GM12873 (cell line): ENCODE data around the gene REPIN1.

ENCODE experiments used
- TF ChIP-seq, protein P1 (sequence below): IDR thresholded peaks from 2 replicates; pipeline ENCODE4 v1.5.1; 2012; ENCODE audit warnings: low read depth, mild to moderate bottlenecking, moderate library complexity, low read length, control low read depth; ENCODE audit not compliant: insufficient read depth; ENCODE audit errors: missing control alignments

The REPIN1 gene

GRCh38 chr7:150400008-150400787 lies 31.6 kb downstream of the REPIN1 start:
- TF ChIP-seq, protein P1, sequence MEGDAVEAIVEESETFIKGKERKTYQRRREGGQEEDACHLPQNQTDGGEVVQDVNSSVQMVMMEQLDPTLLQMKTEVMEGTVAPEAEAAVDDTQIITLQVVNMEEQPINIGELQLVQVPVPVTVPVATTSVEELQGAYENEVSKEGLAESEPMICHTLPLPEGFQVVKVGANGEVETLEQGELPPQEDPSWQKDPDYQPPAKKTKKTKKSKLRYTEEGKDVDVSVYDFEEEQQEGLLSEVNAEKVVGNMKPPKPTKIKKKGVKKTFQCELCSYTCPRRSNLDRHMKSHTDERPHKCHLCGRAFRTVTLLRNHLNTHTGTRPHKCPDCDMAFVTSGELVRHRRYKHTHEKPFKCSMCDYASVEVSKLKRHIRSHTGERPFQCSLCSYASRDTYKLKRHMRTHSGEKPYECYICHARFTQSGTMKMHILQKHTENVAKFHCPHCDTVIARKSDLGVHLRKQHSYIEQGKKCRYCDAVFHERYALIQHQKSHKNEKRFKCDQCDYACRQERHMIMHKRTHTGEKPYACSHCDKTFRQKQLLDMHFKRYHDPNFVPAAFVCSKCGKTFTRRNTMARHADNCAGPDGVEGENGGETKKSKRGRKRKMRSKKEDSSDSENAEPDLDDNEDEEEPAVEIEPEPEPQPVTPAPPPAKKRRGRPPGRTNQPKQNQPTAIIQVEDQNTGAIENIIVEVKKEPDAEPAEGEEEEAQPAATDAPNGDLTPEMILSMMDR: no peak

DNA sequence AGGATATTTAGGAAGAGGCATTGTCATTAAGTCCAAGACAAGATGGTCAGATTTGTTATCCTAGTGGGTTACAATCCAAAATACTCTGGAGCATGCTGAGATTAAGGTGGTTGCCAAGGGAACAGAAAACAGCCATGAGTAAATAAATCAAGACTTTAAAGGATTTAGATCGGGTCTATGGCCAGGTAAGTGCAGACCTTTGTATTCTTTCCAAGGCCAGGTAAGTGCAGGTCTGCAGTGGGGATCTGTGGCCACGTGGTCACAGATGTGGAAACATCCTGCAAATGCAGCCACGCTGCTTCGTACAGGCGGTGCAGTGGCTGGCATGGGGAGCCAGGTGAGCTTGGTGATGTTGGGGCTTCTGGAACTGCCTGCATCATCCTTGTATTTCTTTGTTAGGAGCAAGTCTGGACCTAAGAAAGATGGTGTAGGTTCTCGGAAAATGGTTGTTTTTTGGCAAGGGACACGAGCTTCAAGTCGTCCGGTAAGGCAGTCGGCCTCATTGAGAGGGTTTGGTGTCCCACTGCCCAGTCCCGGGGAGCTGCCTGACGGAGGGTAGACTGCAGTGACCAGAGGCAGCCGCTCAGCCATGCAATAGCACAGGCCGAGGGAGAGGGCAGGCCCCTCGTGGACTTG lies 32.3 kb downstream of the REPIN1 start:
- TF ChIP-seq, protein P1: no peak

DNA sequence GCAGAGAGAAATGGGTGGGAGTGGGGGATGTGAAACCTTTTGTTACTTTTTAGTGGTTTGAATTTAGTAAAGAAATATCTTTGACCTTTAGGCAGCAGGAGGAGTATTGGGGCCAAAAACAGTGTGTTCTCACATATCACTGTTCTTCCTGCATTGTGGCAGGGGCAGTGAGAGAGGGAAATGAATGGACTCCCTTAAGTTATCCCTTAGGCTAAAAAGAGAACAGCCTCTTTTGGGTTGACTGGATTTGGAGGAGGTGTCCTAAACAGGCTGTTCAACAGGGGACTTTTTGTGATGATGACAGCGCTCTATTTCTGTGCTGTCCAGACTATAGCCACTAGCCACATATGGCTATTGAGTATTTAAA lies 32.8 kb downstream of the REPIN1 start:
- TF ChIP-seq, protein P1: no peak

GRCh38 chr7:150401861-150402631 lies 33.4 kb downstream of the REPIN1 start:
- TF ChIP-seq, protein P1: no peak

GRCh38 chr7:150402671-150403321 lies 34.2 kb downstream of the REPIN1 start:
- TF ChIP-seq, protein P1: no peak

DNA sequence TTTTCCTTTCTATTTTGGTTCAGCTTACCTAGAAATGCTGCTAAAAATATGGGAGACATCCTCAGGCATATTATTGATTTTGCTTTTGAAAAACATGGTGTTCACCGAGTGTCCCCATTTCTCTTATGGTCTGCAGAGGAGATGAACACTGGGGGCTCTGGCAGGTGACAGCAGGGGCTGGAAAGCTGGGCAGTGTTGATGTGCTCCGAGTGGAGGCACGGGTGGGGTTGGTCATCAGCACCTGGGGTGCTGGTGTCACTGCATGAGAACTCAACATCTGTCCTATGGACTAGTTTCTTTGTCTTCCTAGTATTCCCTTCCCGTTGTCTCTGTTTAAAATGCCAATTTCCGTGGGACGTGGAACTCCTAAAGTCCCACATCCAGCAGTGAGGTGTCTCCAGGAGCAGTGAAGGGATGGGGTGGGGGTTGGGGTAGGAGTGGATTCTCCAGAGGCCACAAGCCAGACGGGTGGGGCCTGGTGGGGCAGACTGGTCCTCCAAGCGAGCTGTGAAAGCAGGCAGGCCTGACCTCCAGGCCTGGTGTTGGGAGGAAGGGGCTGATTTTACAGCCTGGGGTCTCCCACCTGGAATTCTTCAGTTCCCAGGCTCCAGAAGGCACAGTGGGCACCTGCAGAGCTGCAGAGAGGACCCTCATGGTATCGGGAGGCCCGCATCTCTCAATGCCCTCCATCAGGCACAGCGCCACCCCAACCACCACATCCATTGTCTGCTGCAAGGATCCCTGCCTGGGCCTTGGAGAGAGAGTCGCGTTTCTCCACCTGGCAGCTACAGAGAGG lies 35.0 kb downstream of the REPIN1 start:
- TF ChIP-seq, protein P1: no peak
